HG03175 (cell line): Measurements from ENCODE around the gene SMIM14.
"Not testable (repeated sequence)": the region's sequence is repeated elsewhere in the genome, so short reads cannot be mapped to it uniquely, and the experiment has no call there.

Experiments
- ATAC-seq: cut with Tn5 transposase; IDR thresholded peaks from one replicate; pipeline ENCODE4 v1.9.1; 2021; ENCODE audit warnings: mild to moderate bottlenecking, moderate library complexity; ENCODE audit not compliant: unreplicated experiment

Gene SMIM14

GRCh38 chr4:39648827-39649558 is 10.3 kb upstream of the SMIM14 start:
- no peak for ATAC-seq

GRCh38 chr4:39648213-39648612 is 9.5 kb upstream of the SMIM14 start:
- ATAC-seq = no peak

GRCh38 chr4:39642885-39643552 is 4.4 kb upstream of the SMIM14 start:
- no peak for ATAC-seq

- ATAC-seq = no peak
Observed at GRCh38 chr4:39641451-39641850, 2.8 kb upstream of the SMIM14 start.

GRCh38 chr4:39637586-39638353 is 895 bp downstream of the SMIM14 start:
- no peak for ATAC-seq

GRCh38 chr4:39637221-39637585 is 1.5 kb downstream of the SMIM14 start:
- no peak for ATAC-seq

GRCh38 chr4:39636531-39637184 is 2.0 kb downstream of the SMIM14 start:
- ATAC-seq = no peak

- no peak for ATAC-seq
Observed at GRCh38 chr4:39635023-39635422, 3.6 kb downstream of the SMIM14 start.

GRCh38 chr4:39631700-39632079 is 7.0 kb downstream of the SMIM14 start:
- peak; percentile 65 for ATAC-seq

GRCh38 chr4:39627413-39627812 is 11.3 kb downstream of the SMIM14 start:
- ATAC-seq = no peak

GRCh38 chr4:39626913-39627312 is 11.8 kb downstream of the SMIM14 start:
- ATAC-seq = no peak

- peak; percentile 67 for ATAC-seq
Observed at GRCh38 chr4:39626261-39626660, 12.4 kb downstream of the SMIM14 start.

GRCh38 chr4:39621582-39621981 is 17.1 kb downstream of the SMIM14 start:
- ATAC-seq = no peak

- ATAC-seq = no peak
Observed at GRCh38 chr4:39620551-39621313, 17.9 kb downstream of the SMIM14 start.

GRCh38 chr4:39617534-39617933 is 21.1 kb downstream of the SMIM14 start:
- ATAC-seq = no peak

- ATAC-seq = no peak
Observed at GRCh38 chr4:39616651-39617050, 22.0 kb downstream of the SMIM14 start.

- not testable (repeated sequence) for ATAC-seq
Observed at GRCh38 chr4:39616112-39616511, 22.6 kb downstream of the SMIM14 start.

GRCh38 chr4:39614487-39615162 is 24.0 kb downstream of the SMIM14 start:
- no peak for ATAC-seq

- peak; percentile 30 for ATAC-seq
Observed at GRCh38 chr4:39613093-39613656, 25.5 kb downstream of the SMIM14 start.

GRCh38 chr4:39609454-39609931 is 29.2 kb downstream of the SMIM14 start:
- peak; percentile 93 for ATAC-seq
